OCI-LY3 (cell line): ENCODE data around the gene CASQ2.

Source experiments
- H2AFZ ChIP-seq: fragments of 200-600, 300-600 bp; shearing (Covaris generic); 2 replicates; pipeline ENCODE4 v1.6.0; 2014; ENCODE audit warnings: antibody characterized with exemption, low read depth, low read length
- H3K27ac ChIP-seq: fragments of 200-600, 300-600 bp; sonication (generic); 2 replicates; pipeline ENCODE4 v1.5.1; 2014; ENCODE audit warnings: mild to moderate bottlenecking, low read length, moderate library complexity, mixed read lengths
- H3K27me3 ChIP-seq: fragments of 200-600, 300-600 bp; sonication (generic); 2 replicates; pipeline ENCODE4 v1.6.1; 2014; ENCODE audit warnings: low read depth, low read length, mixed read lengths
- H3K36me3 ChIP-seq: fragments of 200-600, 300-600 bp; sonication (generic); replicated peaks from 2 replicates; pipeline ENCODE3; 2014; ENCODE audit warnings: low read depth, low read length, mixed read lengths
- H3K4me1 ChIP-seq: fragments of 300-600, 200-600 bp; sonication (generic); 2 replicates; pipeline ENCODE4 v1.6.1; 2014; ENCODE audit warnings: low read length, mixed read lengths
- H3K4me2 ChIP-seq: fragments of 200-600, 300-600 bp; sonication (generic); 2 replicates; pipeline ENCODE4 v1.6.1; 2014; ENCODE audit warnings: low read length, mixed read lengths
- H3K4me3 ChIP-seq: fragments of 300-600, 200-600 bp; sonication (generic); 2 replicates; pipeline ENCODE4 v1.5.1; 2014; ENCODE audit warnings: antibody characterized with exemption, mild to moderate bottlenecking, low read length, moderate library complexity
- H3K79me2 ChIP-seq: fragments of 300-600, 200-600 bp; shearing (Covaris generic); 2 replicates; pipeline ENCODE4 v1.6.1; 2014; ENCODE audit warnings: mild to moderate bottlenecking, low read length, mixed read lengths
- H3K9ac ChIP-seq: fragments of 300-600, 200-600 bp; shearing (Covaris generic); 2 replicates; pipeline ENCODE4 v1.6.0; 2014; ENCODE audit warnings: mild to moderate bottlenecking, low read length, moderate library complexity
- H3K9me3 ChIP-seq: fragments of 200-600, 300-600 bp; shearing (Covaris generic); 2 replicates; pipeline ENCODE4 v1.6.1; 2014; ENCODE audit warnings: low read length, mixed read lengths; ENCODE audit not compliant: insufficient read depth
- H4K20me1 ChIP-seq: fragments of 200-600, 300-600 bp; sonication (generic); 2 replicates; pipeline ENCODE4 v1.6.1; 2016; ENCODE audit warnings: low read length, mixed read lengths; ENCODE audit not compliant: insufficient read depth
- EZH2phosphoT487 ChIP-seq: fragments of 200-600 bp; shearing (Covaris generic); IDR thresholded peaks from 2 replicates; pipeline ENCODE4 v1.6.1; 2018; ENCODE audit warnings: antibody characterized with exemption, mixed run types, low read depth
- TF ChIP-seq, protein P1 (sequence below): fragments of 200-600, 300-600 bp; sonication (generic); IDR thresholded peaks from 2 replicates; pipeline ENCODE4 v1.5.1; 2014; ENCODE audit warnings: antibody characterized with exemption, low read length, low read depth

The CASQ2 gene

DNA sequence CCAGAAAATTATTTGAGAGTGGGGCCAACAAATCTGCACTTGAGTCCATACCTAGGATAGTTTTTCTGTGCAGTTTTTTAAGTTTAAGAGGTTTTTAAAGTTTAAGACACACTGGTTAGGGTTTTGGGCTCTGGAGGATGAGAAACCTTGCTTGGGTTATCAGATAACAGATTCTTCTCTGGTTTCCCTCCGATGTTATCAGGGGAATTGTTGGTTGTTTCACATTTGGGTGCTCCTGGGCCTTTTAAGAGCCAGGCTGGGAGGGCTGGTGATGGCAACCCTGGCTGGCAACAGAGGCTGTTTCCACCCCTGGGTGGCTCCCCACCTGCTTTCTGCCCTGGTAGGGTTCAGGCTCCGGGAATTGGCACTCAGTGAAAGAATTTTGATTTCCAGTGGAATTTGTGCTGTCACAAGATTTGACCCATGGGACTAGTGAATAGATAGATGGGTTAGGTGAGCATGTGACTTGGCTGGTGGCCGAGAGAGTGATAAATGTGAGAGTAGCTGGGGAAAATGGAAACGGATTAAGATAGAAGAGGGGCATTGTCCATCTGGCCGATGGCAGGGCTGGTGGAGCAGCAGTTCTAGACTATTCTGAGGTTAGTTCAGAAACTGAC lies 111.9 kb downstream of the CASQ2 start:
- H3K4me1 ChIP-seq: no peaks in the 10 kb centered on the region
- no peaks in the 10 kb centered on the region for H4K20me1 ChIP-seq
- H3K9ac ChIP-seq: no peak overlapping the region
- H3K4me3 ChIP-seq: no peak overlapping the region
- no peak overlapping the region for H2AFZ ChIP-seq
- H3K27ac ChIP-seq: no peak overlapping the region
- TF ChIP-seq EZH2phosphoT487: no peak
- TF ChIP-seq, protein P1, sequence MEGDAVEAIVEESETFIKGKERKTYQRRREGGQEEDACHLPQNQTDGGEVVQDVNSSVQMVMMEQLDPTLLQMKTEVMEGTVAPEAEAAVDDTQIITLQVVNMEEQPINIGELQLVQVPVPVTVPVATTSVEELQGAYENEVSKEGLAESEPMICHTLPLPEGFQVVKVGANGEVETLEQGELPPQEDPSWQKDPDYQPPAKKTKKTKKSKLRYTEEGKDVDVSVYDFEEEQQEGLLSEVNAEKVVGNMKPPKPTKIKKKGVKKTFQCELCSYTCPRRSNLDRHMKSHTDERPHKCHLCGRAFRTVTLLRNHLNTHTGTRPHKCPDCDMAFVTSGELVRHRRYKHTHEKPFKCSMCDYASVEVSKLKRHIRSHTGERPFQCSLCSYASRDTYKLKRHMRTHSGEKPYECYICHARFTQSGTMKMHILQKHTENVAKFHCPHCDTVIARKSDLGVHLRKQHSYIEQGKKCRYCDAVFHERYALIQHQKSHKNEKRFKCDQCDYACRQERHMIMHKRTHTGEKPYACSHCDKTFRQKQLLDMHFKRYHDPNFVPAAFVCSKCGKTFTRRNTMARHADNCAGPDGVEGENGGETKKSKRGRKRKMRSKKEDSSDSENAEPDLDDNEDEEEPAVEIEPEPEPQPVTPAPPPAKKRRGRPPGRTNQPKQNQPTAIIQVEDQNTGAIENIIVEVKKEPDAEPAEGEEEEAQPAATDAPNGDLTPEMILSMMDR: no peak
- H3K9me3 ChIP-seq: no peaks in the 10 kb centered on the region
- no peak overlapping the region for H3K4me2 ChIP-seq
- no peaks in the 10 kb centered on the region for H3K36me3 ChIP-seq
- no peaks in the 10 kb centered on the region for H3K79me2 ChIP-seq
- H3K27me3 ChIP-seq: peaks cover 3% of the 10 kb centered on the region; the same call in 1 of the 2 replicates

DNA sequence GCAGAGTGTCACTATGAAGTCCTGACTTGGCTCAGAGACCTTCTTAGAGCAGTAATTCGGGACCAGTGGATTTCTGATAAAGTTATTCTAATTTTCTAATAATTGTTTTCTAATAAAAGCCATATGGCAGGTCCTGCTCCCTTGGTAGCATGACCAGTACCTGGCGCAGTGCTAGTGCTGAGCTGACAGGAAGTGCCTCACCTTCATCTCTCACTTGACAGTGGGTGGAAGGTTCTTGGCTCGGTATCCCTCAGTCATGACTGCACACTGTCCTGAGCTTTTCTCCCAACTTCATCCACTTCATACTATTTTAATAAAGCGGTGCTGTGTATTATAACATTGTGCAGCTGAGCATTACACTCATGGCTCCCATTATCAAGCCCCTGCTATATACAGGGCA lies 112.6 kb downstream of the CASQ2 start:
- H4K20me1 ChIP-seq: no peaks in the 10 kb centered on the region
- H3K4me2 ChIP-seq: no peak overlapping the region
- H2AFZ ChIP-seq: no peak overlapping the region
- H3K27ac ChIP-seq: no peak overlapping the region
- peaks cover 3% of the 10 kb centered on the region for H3K27me3 ChIP-seq
- no peak overlapping the region for H3K9ac ChIP-seq
- no peaks in the 10 kb centered on the region for H3K9me3 ChIP-seq
- H3K79me2 ChIP-seq: no peaks in the 10 kb centered on the region
- no peaks in the 10 kb centered on the region for H3K36me3 ChIP-seq
- TF ChIP-seq EZH2phosphoT487: no peak
- TF ChIP-seq, protein P1: no peak
- no peaks in the 10 kb centered on the region for H3K4me1 ChIP-seq
- H3K4me3 ChIP-seq: no peak overlapping the region

DNA sequence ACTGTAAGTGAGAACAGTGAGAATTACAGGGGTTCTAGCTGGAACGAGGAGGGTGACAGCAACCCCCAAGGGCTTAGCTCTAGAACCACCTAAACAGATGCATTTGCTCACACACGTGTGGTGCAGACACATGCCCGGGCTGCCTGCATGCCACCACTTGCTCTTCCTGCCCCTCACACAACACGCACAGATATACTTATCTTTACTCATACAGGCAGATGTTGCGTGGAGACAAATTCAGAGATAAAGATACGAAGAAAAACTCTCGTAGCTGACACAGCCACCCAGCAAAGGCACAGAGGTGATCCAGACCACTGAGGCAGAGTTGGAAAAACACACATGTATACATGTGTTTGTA lies 113.2 kb downstream of the CASQ2 start:
- Histone ChIP-seq H3K4me2 (no peak overlapping the region), H3K4me1 (no peaks in the 10 kb centered on the region), H3K27me3 (peaks cover 4% of the 10 kb centered on the region), H3K4me3 (no peak overlapping the region), H3K36me3 (no peaks in the 10 kb centered on the region), H3K27ac (no peak overlapping the region), H3K79me2 (no peaks in the 10 kb centered on the region), H3K9ac (no peak overlapping the region), H2AFZ (no peak overlapping the region), H4K20me1 (no peaks in the 10 kb centered on the region), H3K9me3 (no peaks in the 10 kb centered on the region)
- TF ChIP-seq EZH2phosphoT487: no peak
- TF ChIP-seq, protein P1: no peak

DNA sequence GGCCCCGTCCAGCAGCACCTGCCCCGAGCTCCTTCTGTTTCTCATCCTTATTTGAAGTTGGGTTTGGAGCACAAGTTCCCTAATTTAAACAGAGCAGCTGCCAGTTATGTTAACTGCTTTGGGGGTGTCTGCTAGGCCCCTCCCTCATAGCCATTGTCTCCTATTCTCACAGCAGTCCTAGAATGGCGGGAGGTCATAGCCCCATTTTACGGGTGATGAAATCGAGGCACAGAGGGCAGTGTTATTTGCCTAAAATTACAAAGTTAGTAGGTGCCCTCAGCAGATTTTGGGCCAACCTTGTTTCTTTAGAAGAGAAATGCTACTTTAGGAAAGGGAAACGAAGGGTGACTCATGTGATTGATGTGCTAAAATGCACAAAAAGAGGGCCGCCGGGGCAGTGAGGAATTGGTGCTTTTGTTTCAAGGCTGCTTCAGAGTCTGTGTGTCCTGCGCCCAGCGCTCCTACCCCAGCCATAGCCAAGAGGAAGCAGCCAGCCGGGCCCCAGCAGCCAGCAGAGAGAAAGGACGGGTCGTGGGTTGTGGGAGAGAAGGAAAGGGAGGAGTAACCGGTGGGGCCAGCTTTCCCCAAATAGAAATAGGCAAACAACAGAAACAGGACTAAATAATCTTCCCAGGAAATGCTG lies 113.7 kb downstream of the CASQ2 start:
- Histone ChIP-seq H4K20me1 (0 out of 2 replicates have a peak, but pooled peaks cover under 1% of the 10 kb centered on the region), H3K4me1 (peaks cover 5% of the 10 kb centered on the region), H3K4me3 (no peak overlapping the region), H3K36me3 (no peaks in the 10 kb centered on the region), H3K9me3 (no peaks in the 10 kb centered on the region), H2AFZ (no peak overlapping the region), H3K4me2 (no peak overlapping the region), H3K79me2 (no peaks in the 10 kb centered on the region), H3K9ac (no peak overlapping the region), H3K27ac (no peak overlapping the region), H3K27me3 (peaks cover 9% of the 10 kb centered on the region)
- TF ChIP-seq EZH2phosphoT487: no peak
- TF ChIP-seq, protein P1: no peak
